Endometrium (tissue), 2 donors: Measurements from ENCODE around the gene BCL2L12.
"Not testable (repeated sequence)": the region's sequence is repeated elsewhere in the genome, so short reads cannot be mapped to it uniquely, and the experiment has no call there.

Source experiments
- FAIRE-seq: peaks from 2 replicates; lab custom pipeline; 2012; peaks lifted over from hg19 to GRCh38; lab: Jason Lieb, UNC
- donor health status: control.
- donor health status: control.

Gene BCL2L12

GRCh38 chr19:49713236-49713845, 47.6 kb downstream of the BCL2L12 start:
- FAIRE-seq, result no peak

- no peak for FAIRE-seq
These were observed 50.4 kb downstream of the BCL2L12 start for GRCh38 chr19:49716154-49716553.

- FAIRE-seq, result no peak
These were observed 52.8 kb downstream of the BCL2L12 start for GRCh38 chr19:49718511-49718910.

- FAIRE-seq, result no peak
These were observed 53.3 kb downstream of the BCL2L12 start for GRCh38 chr19:49718991-49719390.

- not testable (repeated sequence) for FAIRE-seq
These were observed 53.7 kb downstream of the BCL2L12 start for GRCh38 chr19:49719420-49719819.
